Right renal cortex interstitium (tissue), 3 donors: ENCODE results near the gene C1orf198. TPM values are rescaled to one million over a fixed set of nuclear protein-coding genes. Genes with fewer than 3 reads are reported as not detected.

ENCODE experiments used
- DNase-seq, 3 donors: peaks; one replicate each; pipeline ENCODE4 v3.0.0-alpha.2; 2013; ENCODE audit warnings: low read depth in 3 of 3, low spot score in 2 of 3
- polyA plus RNA-seq, 3 donors: library from polyadenylated mRNA; unstranded; fragments of 120-200 nt; gene quantifications; one replicate each; pipeline ENCODE4 v1.2.1, GENCODE V29; 2013; ENCODE audit not compliant: insufficient read length in 3 of 3

C1orf198 gene
- polyA plus RNA-seq, 3 donors: 76.1 to 85.0 (median 80.5) TPM

DNA sequence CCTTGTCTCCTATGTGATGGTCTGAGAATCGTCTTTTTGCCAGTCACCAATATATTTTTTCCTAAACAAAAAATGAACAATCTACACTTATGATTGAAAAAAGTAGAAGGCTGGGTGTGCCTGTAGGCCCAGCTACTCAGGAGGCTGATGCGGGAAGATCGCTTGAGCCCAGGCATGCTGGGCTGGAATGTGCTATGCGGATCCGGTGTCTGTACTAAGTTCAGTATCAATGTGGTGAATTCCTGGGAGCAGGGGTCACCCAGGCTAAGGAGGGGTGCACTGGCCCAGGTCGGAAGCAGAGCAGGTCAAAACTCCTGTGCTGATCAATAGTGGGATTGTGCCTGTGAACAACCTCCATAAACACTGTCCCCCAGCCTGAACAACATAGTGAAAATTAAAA, 25.7 kb upstream of the C1orf198 start:
- DNase-seq: no peak

DNA sequence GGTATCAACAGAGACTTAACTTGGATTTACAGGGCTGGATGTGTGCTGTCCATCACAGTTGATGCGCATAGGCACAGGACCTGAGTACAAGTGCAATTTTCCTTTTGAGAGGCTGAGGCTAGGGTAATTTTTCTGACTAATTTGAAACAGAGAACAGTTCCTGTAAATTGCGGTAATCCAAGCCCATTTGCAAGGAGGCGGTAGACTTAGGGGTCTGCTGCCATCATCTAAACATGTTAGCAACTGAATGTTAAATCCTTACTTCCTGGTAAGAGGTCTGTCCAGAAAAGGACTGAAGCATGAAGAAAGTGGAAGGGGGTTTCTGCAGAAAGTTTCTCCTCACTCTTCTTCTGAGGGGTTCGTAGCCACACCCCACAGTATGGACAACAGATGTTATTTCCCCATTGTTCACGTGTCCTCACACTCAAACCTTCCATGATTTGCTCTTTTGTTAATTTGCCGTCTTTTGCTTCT, 23.7 kb upstream of the C1orf198 start:
- DNase-seq: no peak

DNA sequence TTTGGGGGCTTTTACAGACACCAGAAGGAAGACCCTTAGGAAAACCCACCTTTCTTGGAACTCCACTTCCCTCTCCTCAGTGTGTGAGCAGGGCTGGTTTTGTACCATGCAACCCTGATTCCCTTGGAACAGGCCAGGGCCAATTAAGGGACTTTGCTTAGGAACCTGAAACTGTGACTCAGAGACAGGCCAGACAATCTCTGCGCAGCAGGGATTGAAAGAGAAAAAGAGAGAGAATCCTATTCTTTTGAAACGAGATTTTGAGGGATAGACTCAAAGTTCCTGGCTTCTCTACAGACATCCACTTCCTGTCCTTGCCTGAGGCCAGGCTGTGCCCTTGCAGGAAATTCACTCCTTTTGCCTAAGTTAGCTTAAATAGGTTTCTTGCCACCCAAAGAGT, 23.1 kb upstream of the C1orf198 start:
- no peak for DNase-seq

DNA sequence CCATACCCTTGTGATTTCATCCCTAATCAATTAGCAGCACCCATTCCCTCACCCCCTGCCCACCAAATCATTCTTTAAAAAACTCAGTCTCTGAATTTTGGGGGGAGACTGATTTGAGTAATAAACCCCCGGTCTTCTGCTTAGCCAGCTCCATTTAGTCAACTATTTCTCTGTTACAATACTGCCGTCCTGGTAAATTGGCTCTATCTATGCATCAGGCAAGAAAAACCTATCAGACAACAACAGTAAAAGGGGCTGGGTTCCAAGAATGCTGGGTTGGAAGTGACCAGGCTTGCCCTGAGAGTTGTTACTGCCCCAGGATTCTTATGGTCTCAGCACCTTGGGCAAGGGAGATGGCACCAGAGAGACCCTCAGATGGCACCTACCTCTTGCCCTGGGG, 16.3 kb upstream of the C1orf198 start:
- no peak for DNase-seq

DNA sequence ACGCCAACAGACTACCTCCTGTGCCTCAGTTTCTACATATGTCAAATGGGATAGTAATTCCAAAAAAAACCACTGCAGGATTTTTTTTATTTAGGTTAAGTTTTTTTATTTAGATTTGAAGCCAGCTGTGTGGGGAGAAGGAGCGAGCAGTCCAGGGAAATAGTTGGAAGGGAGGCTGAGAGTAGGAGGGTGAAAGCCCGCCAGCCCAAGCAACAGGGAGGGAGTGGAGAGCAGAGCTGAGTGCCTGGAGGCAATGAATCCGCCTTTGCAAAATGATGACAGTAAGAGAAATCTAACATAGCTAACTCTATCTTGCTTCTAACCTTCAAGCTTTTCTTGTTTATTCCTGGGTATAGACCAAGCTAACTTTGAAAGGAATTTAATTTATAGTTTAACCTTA, 15.6 kb upstream of the C1orf198 start:
- DNase-seq: no peak

DNA sequence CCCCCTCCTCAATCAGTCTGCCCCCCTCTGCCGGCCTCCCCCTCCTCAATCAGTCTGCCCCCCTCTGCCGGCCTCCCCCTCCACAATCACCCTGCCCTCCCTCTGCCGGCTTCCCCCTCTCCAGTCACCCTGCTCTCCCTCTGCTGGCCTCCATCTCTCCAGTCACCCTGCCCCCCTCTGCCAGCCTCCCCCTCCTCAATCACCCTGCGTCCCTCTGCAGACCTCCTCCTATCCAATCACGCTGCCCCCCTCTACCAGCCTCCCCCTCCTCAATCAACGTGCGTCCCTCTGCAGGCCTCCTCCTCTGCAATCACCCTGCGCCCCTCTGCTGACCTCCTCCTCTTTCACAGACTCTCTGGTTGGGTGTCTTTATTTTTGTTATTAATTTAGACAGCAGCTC, 11.5 kb upstream of the C1orf198 start:
- no peak for DNase-seq

DNA sequence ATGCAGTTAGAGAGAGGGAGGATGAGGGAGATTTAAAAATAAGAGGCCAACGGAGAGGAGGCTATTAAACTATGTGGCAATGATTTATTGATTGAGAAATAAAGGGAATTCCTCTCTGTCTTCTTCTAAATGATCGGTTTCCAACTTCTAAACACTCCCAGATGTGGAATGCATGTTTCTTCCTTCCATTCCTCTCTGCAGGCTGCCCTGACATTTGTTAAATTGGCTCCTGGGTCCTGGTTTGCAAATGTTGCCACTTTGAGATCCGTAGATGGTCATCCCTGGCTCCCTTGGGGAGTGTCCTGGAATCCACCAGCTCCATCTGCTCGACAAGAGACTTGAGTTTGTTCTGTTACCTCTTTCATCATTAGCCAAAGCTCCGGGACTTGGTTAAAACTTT, 10.3 kb upstream of the C1orf198 start:
- no peak for DNase-seq

DNA sequence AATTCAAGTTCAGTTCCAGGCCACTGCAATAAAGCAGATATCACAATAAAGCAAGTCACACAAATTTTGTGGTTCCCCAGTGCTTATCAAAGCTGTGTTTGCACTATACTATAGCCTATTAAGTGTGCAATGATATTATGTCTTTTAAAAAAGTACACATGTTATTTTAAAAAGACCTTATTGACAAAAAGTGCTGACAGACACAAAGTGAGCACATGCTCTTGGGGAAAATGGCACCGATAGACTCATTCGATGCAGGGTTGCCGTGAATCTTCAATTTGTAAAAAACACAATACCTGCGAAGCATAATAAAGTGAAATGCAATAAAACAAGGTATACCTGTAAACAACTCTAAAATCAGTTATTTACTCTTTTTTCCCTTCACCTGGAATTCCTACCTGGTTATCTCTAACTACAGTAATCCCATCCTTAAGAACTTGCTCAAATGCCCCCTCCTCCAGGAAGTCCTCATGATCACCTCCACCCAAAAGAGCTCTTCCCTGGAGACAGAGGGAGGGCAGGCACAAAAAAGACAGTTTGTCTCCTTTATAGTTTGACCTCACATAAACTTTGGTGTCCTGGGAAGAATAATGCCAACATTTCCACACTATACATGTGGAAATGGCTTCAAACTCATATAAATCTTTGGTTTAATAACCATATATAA, 9.7 kb upstream of the C1orf198 start:
- DNase-seq: no peak

DNA sequence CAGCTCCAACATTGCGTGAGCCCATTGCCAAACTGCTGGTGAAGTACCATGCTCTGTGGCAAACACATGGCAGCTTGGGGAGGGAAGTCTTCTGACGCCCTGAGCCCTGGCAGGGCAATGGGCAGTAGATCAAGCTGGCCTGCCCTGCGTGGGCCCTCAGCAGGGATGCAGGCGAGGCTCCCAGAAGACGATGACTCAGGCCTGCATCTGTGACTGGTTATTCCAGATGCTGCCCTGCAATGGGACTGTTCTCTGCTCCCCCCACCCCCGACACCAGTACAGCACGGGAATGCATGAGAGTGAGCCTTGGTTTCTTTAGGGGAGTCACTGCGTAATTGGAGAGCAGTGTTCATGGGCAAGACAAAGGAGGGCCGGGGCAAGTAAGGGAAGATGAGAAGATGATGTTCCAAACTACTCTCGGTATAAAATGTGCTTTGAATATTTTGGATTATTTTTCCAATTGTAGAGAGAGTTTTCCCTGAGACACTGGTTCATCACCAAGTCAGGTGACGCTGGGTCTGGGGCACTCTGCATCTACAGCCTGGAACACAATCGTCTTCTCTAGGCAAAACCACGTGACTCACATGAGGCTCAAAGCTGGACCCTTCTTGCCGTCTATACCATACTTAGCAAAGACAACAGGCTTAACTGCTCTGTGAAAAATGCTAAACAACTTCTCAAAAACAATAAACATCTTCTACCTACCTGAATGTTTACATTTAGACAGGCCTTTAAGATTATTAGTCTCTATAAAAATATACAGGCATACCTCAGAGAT, 9.0 kb upstream of the C1orf198 start:
- no peak for DNase-seq

DNA sequence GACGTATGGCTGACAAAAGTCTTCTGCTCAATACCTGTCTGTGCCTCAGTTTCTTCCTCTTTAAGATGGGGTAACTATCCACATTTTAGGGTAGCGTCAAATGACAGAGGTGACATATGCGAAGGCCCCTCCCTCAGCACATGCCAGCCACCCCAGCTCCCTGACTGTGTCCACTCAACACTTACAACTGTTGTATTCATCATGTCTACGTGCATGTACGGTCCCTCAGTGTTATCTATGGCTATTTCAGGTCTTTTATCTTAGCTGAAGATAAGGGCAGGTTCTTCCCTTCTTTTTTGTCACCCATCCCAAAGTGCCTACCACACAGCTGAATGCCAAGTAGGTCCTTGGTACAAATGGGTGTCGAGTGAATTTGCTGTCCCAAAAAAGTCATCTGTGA, 8.3 kb upstream of the C1orf198 start:
- DNase-seq: no peak

DNA sequence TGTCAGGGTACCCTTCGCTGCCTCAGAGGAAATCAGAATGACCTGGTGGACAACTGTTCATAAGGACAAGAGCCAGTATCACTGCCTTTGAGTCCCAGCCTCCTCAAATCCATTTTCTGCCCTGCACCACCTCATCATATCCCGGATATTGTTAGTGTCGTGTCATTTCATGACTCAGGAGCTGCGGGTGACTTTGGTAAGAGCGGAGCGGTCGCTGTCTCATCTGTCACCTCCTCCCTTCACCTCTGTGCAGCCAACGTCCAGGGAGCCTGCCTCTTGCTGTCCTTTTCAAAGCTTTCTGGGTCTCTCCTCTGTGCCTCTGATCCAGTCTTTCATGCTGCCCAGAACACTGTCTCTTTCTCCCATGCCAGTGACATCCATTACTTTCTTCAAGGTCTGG, 7.0 kb upstream of the C1orf198 start:
- DNase-seq: no peak

DNA sequence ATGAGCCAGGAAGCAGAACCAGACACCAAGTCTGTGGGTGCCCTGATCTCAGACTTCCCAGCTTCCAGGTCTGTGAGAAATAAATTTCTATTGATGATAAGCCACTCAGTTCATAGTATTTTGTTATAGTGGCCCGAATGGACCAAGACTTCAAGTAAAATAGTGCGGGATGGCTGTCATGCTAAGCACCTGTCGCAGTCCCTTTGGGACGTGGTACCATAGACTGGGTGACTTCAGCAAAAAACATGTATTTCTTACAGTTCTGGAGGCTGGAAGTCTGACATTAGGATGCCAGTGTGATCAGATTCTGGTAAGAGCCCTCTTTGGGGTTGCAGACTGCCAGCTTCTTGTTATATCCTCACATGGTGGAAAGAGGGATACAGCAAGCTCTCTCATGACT, 2.6 kb upstream of the C1orf198 start:
- no peak for DNase-seq

DNA sequence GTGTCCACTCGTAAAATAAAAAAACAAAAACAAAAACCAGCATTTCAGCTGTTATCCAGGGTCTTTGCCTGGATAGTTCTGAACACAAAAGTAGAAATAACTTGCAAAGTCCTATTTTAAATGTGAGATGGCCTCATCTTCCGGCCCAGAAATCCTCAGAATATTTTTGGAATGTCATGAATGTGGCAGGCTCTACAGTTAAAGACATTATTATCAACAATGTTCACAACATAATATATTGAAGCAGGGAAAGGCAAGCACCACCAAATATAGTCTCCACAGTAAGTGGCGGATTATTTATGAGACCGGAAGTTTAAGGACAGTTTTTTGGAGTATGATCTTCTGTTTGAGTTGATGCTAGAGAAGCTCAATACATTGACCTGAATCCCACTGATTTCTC, 1.2 kb upstream of the C1orf198 start:
- no peak for DNase-seq

DNA sequence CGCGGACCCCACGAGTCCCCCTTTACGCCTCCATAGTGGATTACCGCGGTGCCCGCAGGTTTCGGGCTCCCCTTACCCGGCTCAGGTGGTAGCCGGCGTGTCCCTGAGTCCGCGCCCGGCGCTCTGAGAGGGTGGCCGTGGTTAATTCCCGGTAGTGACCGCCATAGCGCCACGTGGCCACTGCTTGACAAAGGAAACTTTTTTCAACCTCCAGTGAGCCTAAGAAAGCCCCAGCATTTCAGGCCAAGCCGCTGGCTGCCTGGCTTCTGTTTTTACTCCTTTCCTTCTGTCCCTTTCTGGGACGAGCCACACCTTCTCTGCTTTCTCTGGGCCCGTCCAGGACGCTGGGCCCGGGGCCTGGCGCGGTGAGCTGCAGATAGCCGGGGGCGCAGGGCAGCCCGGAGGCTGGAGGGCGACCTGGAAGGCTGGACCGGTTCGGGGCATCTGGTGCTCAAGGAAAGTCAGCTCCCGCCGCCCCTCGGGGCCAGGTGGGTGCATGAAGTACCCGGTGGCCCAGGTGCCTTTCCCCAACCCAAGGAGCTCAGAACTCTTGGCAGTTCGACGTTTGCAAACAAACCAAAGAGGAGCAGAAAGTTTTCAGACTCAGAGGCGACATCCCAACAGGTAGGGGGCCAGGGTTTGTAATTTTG, 540 bp upstream of the C1orf198 start:
- no peak for DNase-seq

DNA sequence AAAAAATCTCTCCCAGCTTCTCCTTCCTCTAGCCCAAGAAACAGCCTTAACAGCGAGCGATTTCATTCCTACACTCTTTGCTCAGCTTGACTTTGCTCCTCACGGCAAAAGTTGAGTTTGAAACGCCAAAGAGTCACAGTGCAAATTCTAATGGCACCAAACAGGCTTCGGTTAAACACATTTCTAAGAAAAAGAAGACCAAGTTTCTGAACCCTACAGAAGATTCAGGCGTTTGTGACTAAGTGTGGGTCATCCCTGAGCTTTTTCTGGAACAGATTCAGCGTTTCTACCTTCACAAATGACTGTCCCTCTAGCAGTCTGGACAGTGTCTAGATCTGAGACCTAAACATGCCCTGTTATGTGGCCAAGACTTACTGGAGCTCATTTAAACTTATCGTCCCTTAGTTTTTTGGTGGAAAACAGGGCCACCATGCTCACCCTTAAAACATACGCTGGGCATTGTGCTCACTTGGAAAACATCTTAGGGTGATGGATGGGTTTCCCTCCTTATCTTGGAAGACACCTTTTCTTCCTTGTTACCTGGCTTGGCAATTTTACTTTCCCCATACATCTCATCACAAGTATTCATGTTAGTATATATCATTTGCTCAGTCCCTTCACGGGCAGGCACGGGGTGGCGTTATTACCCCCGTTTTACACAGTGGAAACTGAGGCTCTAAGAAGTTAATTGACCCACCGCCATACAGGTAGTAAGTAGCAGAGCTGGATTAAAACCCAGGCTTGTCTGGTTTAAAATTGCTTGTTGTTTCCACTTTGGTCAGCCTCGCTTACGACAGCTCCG, 1.0 kb downstream of the C1orf198 start:
- no peak for DNase-seq

DNA sequence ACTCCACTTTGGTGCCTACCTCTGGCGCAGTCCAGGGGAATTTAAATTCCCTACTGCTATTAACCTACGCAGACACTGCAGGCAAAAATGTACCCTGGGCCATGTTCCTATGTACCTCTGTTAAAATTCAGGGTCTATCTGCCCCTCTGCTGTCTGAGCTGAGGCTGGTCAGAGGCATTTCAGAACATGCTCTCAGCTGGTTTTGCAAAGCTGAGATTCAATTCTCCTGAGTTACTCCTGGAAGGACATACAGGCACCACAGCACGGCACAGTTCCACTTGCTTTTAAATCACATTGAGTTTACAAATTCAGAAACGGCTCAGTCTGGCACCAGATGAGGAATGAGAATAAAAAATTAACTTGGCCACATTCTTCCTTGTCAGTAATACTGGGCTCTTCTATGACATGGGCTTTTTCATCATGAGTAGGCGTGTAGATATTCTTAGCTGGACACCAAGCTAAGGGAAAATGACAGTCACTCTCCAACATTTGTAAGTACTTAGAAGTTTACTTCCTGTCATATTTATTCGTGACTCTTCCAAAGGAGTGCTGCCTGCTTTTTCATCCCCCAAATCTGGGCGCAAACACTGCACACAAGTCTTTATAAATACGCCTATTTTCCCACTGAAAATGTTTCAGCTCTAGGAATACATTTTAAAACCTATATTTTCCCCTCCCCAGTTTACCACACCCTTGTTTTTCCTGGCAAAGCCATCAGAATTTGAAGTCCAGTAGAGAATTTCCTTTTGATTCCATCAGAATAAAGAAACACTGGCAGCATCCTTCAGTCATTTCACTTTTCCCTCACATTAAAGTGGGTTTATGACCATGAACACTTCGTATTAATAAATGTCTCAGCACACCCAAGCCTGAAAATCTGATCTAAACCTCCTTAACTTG, 1.9 kb downstream of the C1orf198 start:
- no peak for DNase-seq

DNA sequence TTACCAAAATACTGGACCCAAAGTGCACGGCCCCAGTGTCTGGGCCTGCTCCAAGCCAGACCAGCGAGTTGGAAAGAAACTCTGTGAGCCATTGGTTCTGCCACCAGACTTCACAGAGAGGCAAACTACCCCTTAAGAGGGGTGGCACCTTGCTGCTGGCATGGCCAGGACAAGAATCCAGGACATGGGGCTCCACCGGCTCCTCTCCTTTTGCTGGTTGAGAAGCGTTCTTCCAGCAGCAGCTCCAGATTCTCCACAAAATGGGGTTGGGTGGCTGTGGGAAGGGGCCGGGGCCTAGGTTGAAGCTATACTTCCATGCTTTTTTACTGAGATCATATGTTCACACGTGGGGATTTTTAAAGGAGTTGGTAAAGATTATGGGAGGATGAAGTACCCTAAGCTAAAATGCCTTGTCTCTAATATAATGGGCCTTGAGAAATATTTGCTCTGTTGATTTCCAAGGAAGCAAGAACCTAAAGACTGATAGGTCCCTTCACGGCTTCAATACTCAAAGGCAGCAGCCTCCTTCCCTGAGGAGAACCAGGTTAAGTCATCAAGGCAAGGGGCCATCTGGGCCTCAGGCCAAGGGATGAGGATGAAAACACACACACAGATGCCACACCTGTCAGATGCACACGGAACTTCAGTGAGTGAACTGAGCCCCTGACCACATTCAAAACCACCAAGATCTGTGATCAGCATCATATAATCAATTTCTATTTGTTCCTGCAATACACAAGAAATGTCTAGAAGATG, 3.1 kb downstream of the C1orf198 start:
- DNase-seq: no peak

DNA sequence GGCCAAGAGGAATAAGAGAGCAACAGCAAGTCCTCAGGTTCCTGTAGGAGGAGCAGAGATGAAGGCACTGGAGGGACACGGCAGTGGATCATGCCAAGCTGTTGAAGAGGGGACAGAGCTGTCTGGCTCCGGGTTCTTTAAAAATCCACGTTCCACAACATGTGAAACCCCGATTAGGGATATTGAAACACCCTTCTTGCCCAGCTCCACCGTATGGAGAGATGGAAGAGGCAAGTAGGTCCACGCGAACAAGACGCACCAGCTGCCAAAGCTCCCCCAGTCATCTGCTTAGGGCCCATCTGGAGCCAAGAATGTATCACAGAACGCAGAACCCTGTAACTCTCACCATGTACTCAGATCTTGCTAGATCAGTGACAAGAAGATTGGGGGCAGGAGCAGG, 3.9 kb downstream of the C1orf198 start:
- no peak for DNase-seq

DNA sequence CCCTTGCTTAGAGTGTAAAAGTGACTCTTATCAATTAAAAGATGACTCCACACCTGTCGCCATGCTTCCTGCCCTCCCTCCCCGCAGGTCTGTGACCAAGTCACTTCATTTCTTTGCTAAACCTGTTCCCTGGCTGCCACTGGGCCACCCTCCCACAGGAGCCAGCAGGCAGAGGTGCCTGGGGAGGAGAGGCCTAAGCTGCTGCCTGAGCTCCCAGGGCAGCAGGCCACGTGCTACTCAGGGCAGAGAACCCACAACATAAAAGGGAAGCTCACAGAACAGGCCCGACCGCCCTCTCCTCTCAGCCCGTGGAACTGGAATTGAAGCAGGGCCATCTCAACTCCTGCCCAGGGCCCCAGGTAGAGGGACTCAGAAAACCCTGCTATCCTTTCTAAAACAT, 4.9 kb downstream of the C1orf198 start:
- no peak for DNase-seq
